Neural cell (in vitro differentiated cells): ENCODE measurements around the gene DACH1.

Experiments used
- CTCF ChIP-seq: fragments of 450-650 bp; IDR thresholded peaks from 2 replicates; pipeline ENCODE4 v1.5.1; 2014; ENCODE audit warnings: antibody characterized with exemption, mild to moderate bottlenecking, moderate library complexity; ENCODE audit not compliant: poor library complexity, severe bottlenecking
- EZH2 ChIP-seq: fragments of 200-600, 300-800 bp; shearing (Covaris generic), sonication (generic); IDR thresholded peaks from 2 replicates; pipeline ENCODE4 v1.6.1; 2014; ENCODE audit warnings: antibody characterized with exemption, low read length, borderline replicate concordance, mild to moderate bottlenecking; ENCODE audit not compliant: insufficient read depth, poor library complexity, severe bottlenecking
- MXI1 ChIP-seq: fragments of 450-650 bp; conservative IDR thresholded peaks from 2 replicates; pipeline ENCODE4 v1.6.1; 2014; ENCODE audit warnings: antibody characterized with exemption, mild to moderate bottlenecking; ENCODE audit not compliant: poor library complexity, severe bottlenecking

- TF ChIP-seq CTCF (no peak), EZH2 (no peak), MXI1 (no peak)
Observed at GRCh38 chr13:71629167-71629566, 237.8 kb downstream of the DACH1 start.
